ENCODE results near the gene A4GNT. TPM values are rescaled to one million over a fixed set of nuclear protein-coding genes. Genes with fewer than 3 reads are reported as not detected.

A4GNT gene
- total and polyA plus RNA-seq, 2 of the 8 experiments (the other 6 are each of a cell fraction or from before 2014, with no cell fraction given), result not detected

- Histone ChIP-seq H3K4me3 (ENCODE audit: extremely low read depth in 1 of 4, insufficient read depth in 2 of 4, low read depth in 3 of 4, low read length in 4 of 4) (no peak overlapping the region), H4K8ac (ENCODE audit: extremely low read depth, insufficient read depth, low read length) (no peak overlapping the region), H2BK12ac (ENCODE audit: low read depth, low read length) (no peak overlapping the region), H3K23me2 (ENCODE audit: low read depth, low read length) (no peaks in the 10 kb centered on the region), H4K91ac (replicated peaks; ENCODE audit: insufficient read length, low read length) (no peak overlapping the region), H3K4me2 (ENCODE audit: insufficient read depth in 1 of 2, low read depth in 2 of 2, low read length in 2 of 2) (no peak overlapping the region), H3K79me1 (ENCODE audit: low read depth, low read length) (no peaks in the 10 kb centered on the region), H3K79me2 (ENCODE audit: control insufficient read depth in 1 of 2, insufficient read depth in 2 of 2, low read length in 2 of 2) (no peaks in the 10 kb centered on the region), H4K5ac (ENCODE audit: insufficient read length, low read depth, low read length) (no peak overlapping the region), H3K4ac (replicated peaks; ENCODE audit: insufficient read length, low read depth, low read length) (no peak overlapping the region), H2BK20ac (ENCODE audit: low read length) (no peak overlapping the region), H3K9me3 (ENCODE audit: insufficient read depth in 2 of 2, low read depth in 1 of 2, low read length in 1 of 2) (no peaks in the 10 kb centered on the region), H3K14ac (ENCODE audit: insufficient read length) (no peak overlapping the region), H3K18ac (ENCODE audit: extremely low read depth, low read length) (no peak overlapping the region), H3K9ac (replicated peaks in 1 of 4; ENCODE audit: extremely low read depth in 1 of 4, low read depth in 3 of 4, low read length in 3 of 4) (no peak overlapping the region), H3K23ac (ENCODE audit: insufficient read length) (no peak overlapping the region), H4K20me1 (replicated peaks in 1 of 2; ENCODE audit: control insufficient read depth in 1 of 2, insufficient read depth in 2 of 2, low read length in 2 of 2) (no peaks in the 10 kb centered on the region), H3K56ac (replicated peaks; ENCODE audit: insufficient read length, low read depth, low read length) (no peak overlapping the region), H2AK5ac (ENCODE audit: low read depth, low read length) (no peak overlapping the region), H3K4me1 (replicated peaks in 1 of 4; ENCODE audit: control insufficient read depth in 3 of 4, insufficient read depth in 4 of 4, low read length in 3 of 4) (no peaks in the 10 kb centered on the region), H2AFZ (ENCODE audit: low read length) (no peak overlapping the region), H2BK120ac (replicated peaks; ENCODE audit: low read depth, low read length) (no peak overlapping the region), H2BK5ac (ENCODE audit: low read depth, low read length) (no peak overlapping the region), H2BK15ac (ENCODE audit: low read length) (no peak overlapping the region), H3K36me3 (ENCODE audit: control insufficient read depth in 2 of 4, insufficient read depth in 4 of 4, low read length in 3 of 4) (peaks cover 5 to 23% (median 13%) of the 10 kb centered on the region in 4 experiments; a peak in 6 of 8 replicates), H3K27me3 (replicated peaks in 1 of 4; ENCODE audit: control insufficient read depth in 3 of 4, extremely low read depth in 1 of 4, insufficient read depth in 3 of 4, low read length in 3 of 4) (no peaks in the 10 kb centered on the region), H3K27ac (ENCODE audit: low read depth, low read length) (no peak overlapping the region)
- POLR2A ChIA-PET (ENCODE audit: partially characterized antibody), result no interaction called here
- no peak for DNase-seq (ENCODE audit: low read depth in 1 of 2, low spot score in 2 of 2)
- CTCF ChIA-PET (ENCODE audit: partially characterized antibody), result interaction anchor here (0.8 to 4.6 kb wide), 5 partner anchors 15 to 40 kb away, joined by 3 to 27 read pairs (median 4); no protein-coding TSS in a partner anchor
- TF ChIP-seq CHD1 (IDR thresholded peaks at IDR 0.05; ENCODE audit: low read depth, low read length), result no peak
- no peak for TF ChIP-seq BCL11A (IDR thresholded peaks at IDR 0.05; ENCODE audit: low read depth in 2 of 2, low read length in 2 of 2)
- no peak for FAIRE-seq
These were observed 48.0 kb downstream of the A4GNT start for GRCh38 chr3:138084196-138084595.

All from H1 (cell line).